Muscle layer of colon (tissue), 2 donors: ENCODE data around the gene CDC42EP4.
"Not testable (repeated sequence)": the region's sequence is repeated elsewhere in the genome, so short reads cannot be mapped to it uniquely, and the experiment has no call there.

Experiments used
- H3K27ac ChIP-seq: one replicate; pipeline ENCODE4 v1.7.0; 2013; ENCODE audit warnings: low read depth, mild to moderate bottlenecking, low read length, moderate library complexity
- H3K27me3 ChIP-seq, 2 donors: one replicate each; pipeline ENCODE4 v1.7.0; 2013; ENCODE audit warnings: low read length in 2 of 2, mild to moderate bottlenecking in 2 of 2; ENCODE audit not compliant: insufficient read depth in 2 of 2, control insufficient read depth in 1 of 2
- H3K36me3 ChIP-seq: one replicate; pipeline ENCODE4 v1.7.0; 2013; ENCODE audit warnings: mild to moderate bottlenecking, low read length; ENCODE audit not compliant: insufficient read depth
- H3K4me1 ChIP-seq: one replicate; pipeline ENCODE4 v1.7.0; 2013; ENCODE audit warnings: mild to moderate bottlenecking, low read length; ENCODE audit not compliant: insufficient read depth
- H3K4me3 ChIP-seq, 2 donors: one replicate each; pipeline ENCODE4 v1.7.0; 2013; ENCODE audit warnings: low read length in 2 of 2, low read depth in 1 of 2, mild to moderate bottlenecking in 1 of 2, moderate library complexity in 1 of 2
- H3K9ac ChIP-seq: one replicate; pipeline ENCODE4 v1.7.0; 2013; ENCODE audit warnings: low read length
- H3K9me3 ChIP-seq: one replicate; pipeline ENCODE4 v1.7.0; 2013; ENCODE audit warnings: mild to moderate bottlenecking, low read length
- donor health status: abdominal sarcoma.
- donor health status: Adenocarcinoma of cecum.

CDC42EP4 gene

DNA sequence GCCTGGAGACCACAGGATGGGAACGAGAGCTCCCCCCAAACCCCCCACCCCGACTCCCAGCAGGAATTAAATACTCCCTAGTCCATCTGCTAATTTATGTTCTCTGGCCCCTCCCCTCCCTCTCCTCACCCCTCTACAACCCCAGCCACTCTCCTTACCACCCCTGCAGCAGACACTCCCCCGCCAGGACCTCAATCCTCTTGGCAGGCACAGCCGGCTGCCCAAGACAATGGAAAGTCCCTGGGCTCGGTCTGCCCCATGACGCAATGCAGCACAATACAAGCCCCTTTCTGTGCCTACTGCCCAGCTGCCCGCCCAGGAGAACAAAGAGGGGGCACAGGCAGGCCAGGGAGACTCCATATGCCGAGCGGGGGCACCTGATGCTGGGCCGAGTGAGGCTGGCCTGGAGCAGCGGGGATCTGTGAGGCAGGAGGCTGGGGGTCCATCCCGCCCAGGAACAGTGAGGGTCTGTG lies 30.3 kb upstream of the CDC42EP4 start:
- H3K9me3 ChIP-seq, result no peaks in the 10 kb centered on the region
- H3K4me1 ChIP-seq, result peaks cover 45% of the 10 kb centered on the region
- no peaks in the 10 kb centered on the region for H3K27me3 ChIP-seq
- H3K27ac ChIP-seq, result peak overlapping the region; percentile 86
- no peak overlapping the region for H3K4me3 ChIP-seq
- no peaks in the 10 kb centered on the region for H3K36me3 ChIP-seq
- peak overlapping the region; percentile 78 for H3K9ac ChIP-seq

DNA sequence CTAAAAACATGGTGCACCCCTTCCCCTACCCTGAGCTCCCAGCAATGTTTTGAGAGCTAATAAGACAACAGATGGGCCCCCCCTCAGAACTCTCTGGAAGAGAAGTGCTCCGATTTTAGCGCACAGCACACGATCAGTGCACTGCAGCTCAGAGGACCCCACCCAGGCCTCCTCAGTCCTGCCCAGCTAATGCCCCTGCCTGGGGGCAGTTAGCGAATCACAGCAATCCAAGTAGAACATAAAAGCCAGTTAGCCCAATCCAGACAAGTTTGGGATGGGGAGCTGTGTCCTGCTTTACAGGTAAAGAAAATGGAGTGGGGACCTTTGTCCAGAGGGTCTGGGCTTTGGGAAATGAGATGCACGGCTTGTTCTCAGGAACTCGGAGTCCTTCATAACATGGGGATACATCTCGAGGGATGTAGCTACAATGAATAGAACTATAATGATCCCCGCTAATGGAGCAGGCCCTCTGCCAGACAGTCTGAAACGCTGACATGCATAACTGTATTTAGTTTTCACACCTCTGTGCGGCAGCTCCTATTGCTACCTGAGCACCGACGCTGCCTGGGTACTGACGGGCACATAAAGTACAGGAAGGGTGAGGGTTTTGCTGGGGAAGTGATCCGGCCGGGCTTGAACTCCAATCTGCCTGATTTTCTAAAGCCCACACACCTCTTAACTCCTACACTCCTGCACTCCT lies 29.7 kb upstream of the CDC42EP4 start:
- Histone ChIP-seq H3K27me3 (no peaks in the 10 kb centered on the region), H3K9me3 (no peaks in the 10 kb centered on the region), H3K4me3 (no peak overlapping the region), H3K36me3 (no peaks in the 10 kb centered on the region), H3K4me1 (peaks cover 42% of the 10 kb centered on the region), H3K9ac (peak overlapping the region; percentile 30), H3K27ac (peak overlapping the region; percentile 62)

DNA sequence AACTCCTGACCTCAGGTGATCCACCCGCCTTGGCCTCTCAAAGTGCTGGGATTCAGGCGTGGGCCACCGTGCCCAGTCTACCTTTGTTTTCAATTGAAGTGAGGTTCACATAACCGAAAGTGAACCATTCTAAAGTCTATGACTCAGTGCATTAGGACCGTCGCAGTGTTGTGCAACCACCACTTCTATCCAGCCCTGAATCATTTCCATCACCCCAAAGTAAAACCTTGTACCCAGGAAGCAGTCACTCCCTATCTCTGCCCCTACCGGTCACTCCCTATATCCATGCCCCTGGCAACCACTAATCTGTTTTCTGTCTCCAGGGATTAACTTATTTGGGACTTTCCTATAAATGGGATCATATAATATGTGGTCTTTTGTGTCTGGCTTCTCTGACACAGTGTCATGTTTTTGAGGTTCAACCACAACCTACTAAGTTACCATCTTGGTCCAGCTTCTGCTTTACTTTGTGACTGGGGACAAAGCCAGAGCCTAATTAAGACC lies 28.3 kb upstream of the CDC42EP4 start:
- H3K4me1 ChIP-seq, result peaks cover 42% of the 10 kb centered on the region
- no peaks in the 10 kb centered on the region for H3K27me3 ChIP-seq
- H3K4me3 ChIP-seq, result no peak overlapping the region
- H3K9ac ChIP-seq, result no peak overlapping the region
- H3K36me3 ChIP-seq, result no peaks in the 10 kb centered on the region
- H3K27ac ChIP-seq, result peak overlapping the region; percentile 32
- no peaks in the 10 kb centered on the region for H3K9me3 ChIP-seq

DNA sequence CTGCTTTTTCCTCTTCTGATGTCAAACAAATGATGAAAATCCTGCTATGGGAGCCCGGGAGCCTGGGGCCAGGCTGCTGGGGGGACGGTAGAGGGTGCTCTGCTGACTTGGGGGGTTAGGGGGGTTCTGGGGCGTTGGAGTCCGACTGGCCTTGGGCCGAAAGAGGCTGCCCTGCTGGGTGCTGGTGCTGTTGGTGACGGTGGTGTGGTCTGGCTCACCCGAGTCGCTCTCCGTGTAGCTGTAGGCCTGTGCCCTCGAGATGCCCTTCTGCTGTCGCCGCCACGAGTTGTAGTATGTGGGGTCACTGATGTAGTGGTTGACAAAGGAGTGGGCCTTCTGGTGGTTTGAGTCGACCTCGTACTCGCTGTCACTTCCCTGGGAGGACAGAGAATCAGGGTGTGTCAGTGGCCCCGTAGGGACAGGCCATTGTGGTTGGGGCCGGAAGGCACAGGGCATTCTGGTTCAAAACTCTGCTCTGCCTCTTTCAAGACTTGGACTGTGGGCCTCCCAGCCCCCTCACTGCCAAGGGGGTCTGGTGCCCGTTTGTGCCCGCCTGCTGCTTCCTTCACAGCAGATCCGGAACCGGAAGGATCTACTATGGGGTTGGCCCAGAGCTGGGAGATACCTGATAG lies 26.9 kb upstream of the CDC42EP4 start:
- Histone ChIP-seq H3K4me3 (no peak overlapping the region), H3K36me3 (no peaks in the 10 kb centered on the region), H3K9me3 (no peaks in the 10 kb centered on the region), H3K4me1 (peaks cover 33% of the 10 kb centered on the region), H3K27ac (peak overlapping the region; percentile 35), H3K9ac (no peak overlapping the region), H3K27me3 (no peaks in the 10 kb centered on the region)

DNA sequence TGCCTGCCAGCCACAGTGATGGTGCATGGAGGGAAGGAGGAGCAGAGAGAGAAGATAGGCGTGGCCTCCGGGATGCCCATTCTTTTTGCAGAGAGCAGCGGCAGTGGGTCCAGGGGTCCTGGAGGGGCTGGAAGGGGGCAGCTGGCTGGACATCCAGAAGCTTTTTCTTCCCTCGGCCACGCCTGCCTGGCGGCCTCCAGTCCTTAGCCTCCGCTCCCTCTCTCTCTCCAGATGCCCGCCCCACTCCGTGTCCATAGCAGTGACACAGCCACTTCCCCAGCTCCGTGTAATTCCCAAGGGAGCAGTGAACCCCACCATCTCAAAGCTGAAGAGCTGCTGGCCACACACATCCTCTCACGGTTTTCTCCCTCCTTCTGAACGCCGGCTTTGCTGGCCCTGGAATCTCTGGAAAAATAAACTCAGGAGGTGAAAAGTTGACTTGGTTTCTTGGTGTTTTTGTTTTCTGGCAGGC lies 26.3 kb upstream of the CDC42EP4 start:
- peaks cover 27% of the 10 kb centered on the region for H3K4me1 ChIP-seq
- H3K9ac ChIP-seq, result no peak overlapping the region
- H3K27me3 ChIP-seq, result no peaks in the 10 kb centered on the region
- H3K27ac ChIP-seq, result peak overlapping the region; percentile 35
- no peaks in the 10 kb centered on the region for H3K36me3 ChIP-seq
- H3K4me3 ChIP-seq, result peak overlapping the region in 1 of 2 donors; percentile 35
- H3K9me3 ChIP-seq, result no peaks in the 10 kb centered on the region

DNA sequence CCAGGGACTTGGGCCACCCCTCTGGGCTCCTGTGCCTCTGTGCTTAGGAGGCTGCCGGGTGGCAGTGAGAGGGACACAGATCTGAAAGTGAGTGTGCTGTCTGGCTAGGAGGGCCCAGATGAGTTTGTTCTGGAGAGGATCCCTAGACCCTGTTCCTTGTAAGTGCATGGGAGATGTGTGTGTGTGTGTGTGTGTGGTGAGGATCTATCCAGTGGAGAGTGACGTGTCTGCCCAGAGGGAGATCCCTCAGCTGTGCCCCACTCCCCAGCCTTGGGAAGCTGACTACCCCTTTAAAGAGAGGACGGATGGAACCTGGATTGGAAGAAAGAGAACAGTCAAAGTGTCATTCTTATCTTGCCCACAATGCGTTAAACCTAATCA lies 25.5 kb upstream of the CDC42EP4 start:
- no peaks in the 10 kb centered on the region for H3K27me3 ChIP-seq
- no peak overlapping the region for H3K9ac ChIP-seq
- H3K27ac ChIP-seq, result no peak overlapping the region
- H3K9me3 ChIP-seq, result no peaks in the 10 kb centered on the region
- no peaks in the 10 kb centered on the region for H3K36me3 ChIP-seq
- H3K4me1 ChIP-seq, result peaks cover 20% of the 10 kb centered on the region
- no peak overlapping the region for H3K4me3 ChIP-seq

DNA sequence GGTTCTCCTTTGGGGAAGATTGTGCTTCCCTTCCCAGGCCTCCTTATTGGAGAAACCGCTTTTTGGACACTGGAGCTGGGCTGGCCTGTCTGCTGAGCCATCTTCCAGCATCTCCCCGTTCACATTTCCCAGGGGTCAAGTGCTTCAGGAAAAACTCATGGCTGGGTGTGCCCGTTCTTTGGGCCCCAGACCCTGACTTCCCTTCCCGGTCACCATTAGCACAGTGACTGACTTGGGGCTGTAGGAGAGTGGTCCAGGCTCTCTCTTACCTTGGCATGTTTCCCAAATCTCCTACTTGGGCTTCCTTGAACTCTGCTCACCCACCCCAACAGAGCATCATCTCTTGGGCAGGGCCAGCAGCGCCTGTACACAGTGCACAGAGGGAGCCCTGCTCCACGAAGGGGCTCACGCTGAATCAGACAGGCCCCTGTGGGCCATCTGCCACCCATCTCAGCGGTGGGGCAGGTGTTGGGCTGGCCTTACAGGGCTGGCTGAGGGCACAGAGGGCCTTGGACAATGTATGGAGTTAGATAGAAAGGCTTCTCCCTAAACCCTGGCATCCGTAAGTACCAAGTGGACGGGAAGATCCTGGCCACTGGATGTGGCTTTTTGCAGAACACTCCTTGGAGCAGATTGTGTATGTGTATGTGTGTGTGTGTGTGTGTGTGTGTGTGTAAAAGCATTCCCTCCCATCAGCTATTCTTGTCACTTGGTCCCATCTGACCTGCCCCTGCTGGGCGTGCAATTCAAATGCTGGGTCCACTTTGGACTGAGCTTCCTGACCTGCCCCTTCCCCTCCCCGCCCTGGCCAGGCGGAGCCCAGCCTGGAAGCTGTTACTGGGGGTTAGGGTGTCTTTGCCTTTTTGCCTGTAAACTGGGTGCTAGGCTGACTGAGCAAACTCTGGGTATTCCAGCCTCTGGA lies 24.9 kb upstream of the CDC42EP4 start:
- Histone ChIP-seq H3K27ac (no peak overlapping the region), H3K4me3 (no peak overlapping the region), H3K27me3 (no peaks in the 10 kb centered on the region), H3K36me3 (no peaks in the 10 kb centered on the region), H3K4me1 (peaks cover 13% of the 10 kb centered on the region), H3K9me3 (no peaks in the 10 kb centered on the region), H3K9ac (no peak overlapping the region)

DNA sequence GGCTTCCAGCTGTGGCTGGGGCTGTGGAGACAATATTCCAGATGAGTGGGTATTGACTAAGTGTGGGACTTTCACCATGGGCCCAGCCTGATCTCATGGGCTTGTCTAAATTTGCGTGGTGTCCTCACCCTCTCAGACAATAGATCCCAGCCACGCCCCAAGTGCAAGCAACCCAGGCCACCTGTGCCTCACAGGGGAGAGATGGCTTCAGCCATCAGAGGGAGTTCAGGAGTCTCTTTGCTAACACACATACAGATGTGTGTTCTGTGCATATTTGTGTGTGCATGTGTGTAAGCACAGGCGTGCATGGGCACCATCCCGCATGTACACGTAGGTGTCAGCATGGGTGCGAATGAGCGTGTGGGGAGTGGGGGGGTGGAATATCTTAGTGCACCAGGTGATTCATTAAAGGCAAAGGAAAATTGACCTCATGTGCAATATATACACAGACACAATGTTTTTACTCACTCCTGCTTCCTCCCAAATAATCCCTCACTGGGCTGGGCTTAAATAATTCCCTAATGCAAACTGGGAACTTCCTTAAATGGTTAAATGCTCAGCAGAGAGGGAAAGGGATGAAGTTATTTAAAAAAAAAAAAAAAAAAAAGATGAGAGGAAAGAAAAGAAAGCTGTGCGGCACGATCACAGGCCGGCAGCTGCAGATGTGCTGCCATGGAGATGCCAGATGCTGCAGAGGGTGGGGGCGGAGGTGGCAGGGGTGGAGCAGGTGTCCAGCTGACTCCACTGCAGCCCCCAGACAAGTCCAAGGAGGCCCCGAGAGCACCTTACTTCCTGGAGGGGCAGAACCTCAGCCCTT lies 24.0 kb upstream of the CDC42EP4 start:
- H3K9me3 ChIP-seq, result no peaks in the 10 kb centered on the region
- H3K4me1 ChIP-seq, result peaks cover 8% of the 10 kb centered on the region
- H3K27ac ChIP-seq, result no peak overlapping the region
- no peak overlapping the region for H3K9ac ChIP-seq
- no peak overlapping the region for H3K4me3 ChIP-seq
- H3K36me3 ChIP-seq, result no peaks in the 10 kb centered on the region
- no peaks in the 10 kb centered on the region for H3K27me3 ChIP-seq

DNA sequence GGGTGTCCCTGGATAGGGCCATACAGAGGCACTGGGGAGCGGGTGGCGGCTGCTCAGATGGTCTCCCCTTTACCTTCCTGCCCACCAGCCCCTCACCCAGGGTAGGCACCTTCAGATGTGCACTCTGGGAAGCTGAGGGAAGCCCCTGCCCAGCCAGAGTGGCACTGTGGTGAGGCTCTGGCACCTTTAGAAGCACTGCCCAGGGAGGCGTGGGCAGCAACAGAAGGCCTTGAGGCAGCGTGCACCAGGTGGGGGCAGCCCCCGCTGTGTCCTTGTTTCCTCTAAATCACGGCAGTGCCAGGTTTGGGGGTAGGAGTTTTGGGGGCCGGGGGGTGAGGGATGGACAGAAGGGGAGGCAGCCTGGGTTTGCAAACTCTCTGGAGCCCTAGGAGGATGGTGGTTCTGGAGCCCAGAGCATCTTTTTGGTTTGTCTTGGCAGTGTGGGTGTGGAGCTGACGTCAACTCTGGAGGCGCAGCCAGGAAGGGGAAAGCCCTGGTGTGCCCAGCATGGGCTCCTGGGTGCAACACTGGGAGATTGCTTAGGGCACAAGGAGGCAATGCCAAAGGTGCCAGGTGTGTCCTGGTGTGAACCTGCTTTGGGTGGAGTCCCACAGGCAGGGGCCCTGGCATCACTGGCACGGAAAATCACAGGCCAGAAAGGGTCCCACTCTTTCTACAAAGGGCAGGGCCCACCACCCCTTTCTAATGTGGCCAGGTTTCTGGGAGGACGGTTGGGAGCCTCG lies 23.1 kb upstream of the CDC42EP4 start:
- H3K36me3 ChIP-seq, result no peaks in the 10 kb centered on the region
- no peaks in the 10 kb centered on the region for H3K27me3 ChIP-seq
- no peak overlapping the region for H3K27ac ChIP-seq
- no peak overlapping the region for H3K9ac ChIP-seq
- peaks cover 4% of the 10 kb centered on the region for H3K4me1 ChIP-seq
- H3K9me3 ChIP-seq, result no peaks in the 10 kb centered on the region
- no peak overlapping the region for H3K4me3 ChIP-seq

DNA sequence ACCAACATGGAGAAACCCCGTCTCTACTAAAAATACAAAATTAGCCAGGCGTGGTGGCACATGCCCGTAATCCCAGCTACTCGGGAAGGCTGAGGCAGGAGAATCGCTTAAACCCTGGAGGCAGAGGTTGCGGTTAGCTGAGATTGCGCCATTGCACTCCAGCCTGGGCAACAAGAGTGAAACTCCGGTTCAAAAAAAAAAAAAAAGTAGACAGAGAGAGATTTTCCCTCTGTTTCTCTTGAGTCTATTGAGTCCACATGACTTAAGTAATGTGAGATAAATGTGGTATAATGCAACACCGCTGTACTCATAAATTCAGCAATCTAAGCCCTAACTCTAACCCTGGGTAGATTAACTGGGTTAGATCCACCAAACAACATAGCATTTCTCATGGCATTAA lies 21.6 kb upstream of the CDC42EP4 start:
- not testable (repeated sequence) for H3K27me3 ChIP-seq, H3K27ac ChIP-seq, H3K4me3 ChIP-seq, H3K4me1 ChIP-seq, H3K36me3 ChIP-seq, H3K9ac ChIP-seq, H3K9me3 ChIP-seq
